A673 (cell line): ENCODE measurements around the gene JAKMIP1. TPM values are rescaled to one million over a fixed set of nuclear protein-coding genes. Genes with fewer than 3 reads are reported as not detected.

ENCODE experiments used
- Bru-seq: library from RNA; stranded (reverse); fragments of 400-500 nt; gene quantifications from one replicate; lab custom pipeline; 2021; lab: Mats Ljungman, UMichigan
- BruChase-seq, 2 experiments: library from RNA; stranded (reverse); fragments of 400-500 nt; gene quantifications; one replicate each; lab custom pipeline; 2021; lab: Mats Ljungman, UMichigan
- BruUV-seq: library from RNA; stranded (reverse); fragments of 400-500 nt; replicated peaks from 2 replicates; lab custom pipeline; 2021; lab: Mats Ljungman, UMichigan
- CTCF ChIA-PET: fragments of 300-600 bp; sonication (Branson Sonifier 250); formaldehyde crosslinking; loops from one replicate; lab custom pipeline; 2022; ENCODE audit warnings: antibody characterized with exemption; lab: Charles Lee
- POLR2A ChIA-PET: fragments of 300-600 bp; sonication (Branson Sonifier 250); formaldehyde crosslinking; loops from one replicate; lab custom pipeline; 2022; ENCODE audit warnings: antibody characterized with exemption; ENCODE audit not compliant: low non-redundant PET; lab: Charles Lee
- DNase-seq: peaks from one replicate; pipeline ENCODE4 v3.0.0-alpha.2; 2015; ENCODE audit warnings: low spot score
- H3K27ac ChIP-seq: fragments of 200-600 bp; sonication (generic); 2 replicates; pipeline ENCODE4 v1.5.1; 2016; ENCODE audit warnings: mixed run types, low read depth, mild to moderate bottlenecking, mixed read lengths, antibody characterized with exemption, low read length; ENCODE audit not compliant: poor library complexity, severe bottlenecking
- H3K27me3 ChIP-seq: fragments of 200-600 bp; sonication (generic); replicated peaks from 2 replicates; pipeline ENCODE4 v1.6.1; 2017; ENCODE audit warnings: mixed run types, low read depth, mild to moderate bottlenecking, mixed read lengths, antibody characterized with exemption, low read length; ENCODE audit not compliant: insufficient read depth, poor library complexity
- H3K36me3 ChIP-seq: fragments of 200-600 bp; sonication (generic); 2 replicates; pipeline ENCODE4 v1.6.1; 2016; ENCODE audit warnings: mixed run types, mild to moderate bottlenecking, mixed read lengths, antibody characterized with exemption, low read length; ENCODE audit not compliant: insufficient read depth, poor library complexity, severe bottlenecking
- H3K4me1 ChIP-seq: fragments of 200-600 bp; sonication (generic); 2 replicates; pipeline ENCODE4 v1.6.1; 2017; ENCODE audit warnings: mixed run types, mild to moderate bottlenecking, mixed read lengths, antibody characterized with exemption, low read length; ENCODE audit not compliant: insufficient read depth, poor library complexity, severe bottlenecking
- H3K4me3 ChIP-seq: fragments of 200-600 bp; sonication (generic); 2 replicates; pipeline ENCODE4 v1.5.1; 2016; ENCODE audit warnings: low read depth, mixed run types, mild to moderate bottlenecking, mixed read lengths, low read length; ENCODE audit not compliant: poor library complexity, severe bottlenecking
- H3K9me3 ChIP-seq: fragments of 200-600 bp; sonication (generic); 2 replicates; pipeline ENCODE4 v1.6.1; 2016; ENCODE audit warnings: mixed run types, low read depth, mild to moderate bottlenecking, mixed read lengths, antibody characterized with exemption, low read length; ENCODE audit not compliant: poor library complexity, severe bottlenecking
- EZH2 ChIP-seq: fragments of 200-600 bp; sonication (generic); IDR thresholded peaks from 2 replicates; pipeline ENCODE4 v1.6.1; 2017; ENCODE audit warnings: borderline replicate concordance, low read depth, mild to moderate bottlenecking, mixed read lengths, antibody characterized with exemption, low read length; ENCODE audit not compliant: poor library complexity, severe bottlenecking
- intact Hi-C: fragments of 100-400 bp; cut with micrococcal nuclease; formaldehyde crosslinking; loops from one replicate; pipeline ENCODE4 v1.10.0; 2022; ENCODE audit not compliant: unreplicated experiment
- long read RNA-seq: library from polyadenylated mRNA; stranded (forward); transcript quantifications from one replicate; pipeline ENCODE4 v2.0.0, GENCODE V29; 2022
- total RNA-seq: library from RNA; stranded (reverse); gene quantifications from 2 replicates; pipeline ENCODE4 v1.2.3, GENCODE V29; 2021
- TF ChIP-seq, protein P1 (sequence below): fragments of 300-800, 200-600 bp; sonication (generic); conservative IDR thresholded peaks from 2 replicates; pipeline ENCODE4 v1.5.1; 2017; ENCODE audit warnings: low read depth, mild to moderate bottlenecking, antibody characterized with exemption, low read length, moderate library complexity, mixed read lengths

Gene JAKMIP1
- total RNA-seq (not detected in 2 replicates), Bru-seq, nascent RNA (not detected), BruChase-seq, experiment 1, labeled RNA remaining after a 2-hour chase (not detected), BruChase-seq, experiment 2, labeled RNA remaining after a 6-hour chase (not detected)
- long read RNA-seq = 0 reads

DNA sequence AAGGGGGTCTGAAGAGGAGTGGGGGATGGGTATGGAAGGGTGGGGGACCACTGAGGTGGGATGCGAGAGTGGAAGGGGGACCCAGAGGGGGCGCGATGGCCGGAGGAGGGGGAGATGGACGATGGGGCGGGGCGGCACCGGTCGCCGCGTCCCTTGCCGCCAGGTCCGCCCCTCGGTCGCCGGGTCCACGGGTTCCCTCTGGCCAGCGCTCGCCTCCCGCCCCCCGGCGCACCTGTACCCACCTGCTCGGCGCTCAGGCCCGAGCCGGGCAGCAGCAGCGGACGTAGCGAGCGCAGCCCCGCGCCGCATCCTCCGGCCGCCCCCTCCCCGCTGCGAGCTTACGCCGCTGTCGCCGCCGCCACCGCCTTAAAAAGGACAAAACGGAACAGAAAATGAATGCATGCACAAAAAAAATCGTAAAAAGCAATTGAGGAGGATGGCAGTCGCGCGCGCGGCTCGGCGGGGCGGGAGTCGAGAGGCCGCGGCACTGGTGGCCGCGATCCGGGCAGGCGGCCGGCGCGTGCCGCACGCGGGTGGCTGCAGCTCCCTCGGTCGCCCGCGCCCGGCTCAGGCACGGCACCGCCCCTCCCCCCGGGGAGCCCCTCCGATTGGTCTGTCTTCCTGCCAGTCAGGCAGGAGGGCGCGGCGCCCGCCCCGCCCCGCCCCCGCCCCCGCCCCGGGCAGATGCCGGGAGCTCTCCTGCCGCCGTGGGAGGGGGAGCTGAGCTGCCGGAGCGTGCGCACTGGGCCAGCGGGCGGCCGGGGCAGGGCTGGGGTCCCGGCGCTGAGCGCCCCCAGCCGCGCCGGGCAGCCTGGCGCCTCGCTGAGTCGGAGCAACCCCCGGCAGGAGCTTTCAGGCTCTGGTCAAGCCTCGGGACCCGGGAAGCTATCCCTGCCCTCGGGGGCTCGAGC, at the start of gene JAKMIP1:
Gene JAKMIP1 (minus strand): TSS at position 539 of the 911 bp plus-strand sequence. CDS start 87,699 bp downstream, outside the sequence.
- H3K4me3 ChIP-seq = peak within 1 kb of the TSS; percentile 46
- POLR2A ChIA-PET = no interaction called here

DNA sequence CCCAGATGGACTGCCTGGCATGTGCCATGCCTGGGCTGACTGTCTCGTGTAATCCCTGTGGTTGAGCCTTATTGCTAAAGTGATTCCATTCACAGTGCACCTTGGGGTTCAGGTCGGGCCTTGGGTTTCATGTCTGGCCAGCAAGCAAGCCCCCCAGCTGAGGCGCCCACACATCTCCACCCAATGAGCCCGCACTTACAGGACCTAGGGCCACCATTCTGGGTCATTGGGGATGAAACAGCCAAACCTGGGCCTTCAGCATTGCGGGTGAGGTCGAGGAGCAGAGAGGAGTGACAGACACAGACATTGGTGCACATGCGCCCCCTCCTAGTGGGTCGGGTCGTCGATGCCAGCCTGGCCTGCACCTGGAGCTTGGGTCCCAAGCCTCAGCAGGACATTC, 48.0 kb upstream of the JAKMIP1 start:
- no TSS peak for BruUV-seq
- no peaks in the 10 kb centered on the region for H3K4me1 ChIP-seq
- no peak overlapping the region for H3K4me3 ChIP-seq
- H3K9me3 ChIP-seq = no peaks in the 10 kb centered on the region
- TF ChIP-seq, protein P1, sequence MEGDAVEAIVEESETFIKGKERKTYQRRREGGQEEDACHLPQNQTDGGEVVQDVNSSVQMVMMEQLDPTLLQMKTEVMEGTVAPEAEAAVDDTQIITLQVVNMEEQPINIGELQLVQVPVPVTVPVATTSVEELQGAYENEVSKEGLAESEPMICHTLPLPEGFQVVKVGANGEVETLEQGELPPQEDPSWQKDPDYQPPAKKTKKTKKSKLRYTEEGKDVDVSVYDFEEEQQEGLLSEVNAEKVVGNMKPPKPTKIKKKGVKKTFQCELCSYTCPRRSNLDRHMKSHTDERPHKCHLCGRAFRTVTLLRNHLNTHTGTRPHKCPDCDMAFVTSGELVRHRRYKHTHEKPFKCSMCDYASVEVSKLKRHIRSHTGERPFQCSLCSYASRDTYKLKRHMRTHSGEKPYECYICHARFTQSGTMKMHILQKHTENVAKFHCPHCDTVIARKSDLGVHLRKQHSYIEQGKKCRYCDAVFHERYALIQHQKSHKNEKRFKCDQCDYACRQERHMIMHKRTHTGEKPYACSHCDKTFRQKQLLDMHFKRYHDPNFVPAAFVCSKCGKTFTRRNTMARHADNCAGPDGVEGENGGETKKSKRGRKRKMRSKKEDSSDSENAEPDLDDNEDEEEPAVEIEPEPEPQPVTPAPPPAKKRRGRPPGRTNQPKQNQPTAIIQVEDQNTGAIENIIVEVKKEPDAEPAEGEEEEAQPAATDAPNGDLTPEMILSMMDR = no peak
- no peak for DNase-seq
- ChIA-PET CTCF (no interaction called here), POLR2A (no interaction called here)
- H3K27ac ChIP-seq = no peak overlapping the region
- intact Hi-C loops = no loop called here
- no peaks in the 10 kb centered on the region for H3K36me3 ChIP-seq
- H3K27me3 ChIP-seq = peaks cover 61% of the 10 kb centered on the region

More for the DNA sequence above, at the start of gene JAKMIP1:
- CTCF ChIA-PET = interaction anchor here (0.6 to 0.9 kb wide), 2 partner anchors 51 to 256 kb away, joined by 4 read pairs; no protein-coding TSS in a partner anchor
- Histone ChIP-seq H3K36me3 (no peaks in the 10 kb centered on the region), H3K27ac (no peak within 1 kb of the TSS), H3K27me3 (peaks cover 60% of the 10 kb centered on the region), H3K4me1 (no peaks in the 10 kb centered on the region), H3K9me3 (no peaks in the 10 kb centered on the region)
- DNase-seq = peak; percentile 83
- intact Hi-C loops = no loop called here
- TF ChIP-seq, protein P1 = no peak
- TF ChIP-seq EZH2 = no peak
- no TSS peak for BruUV-seq

DNA sequence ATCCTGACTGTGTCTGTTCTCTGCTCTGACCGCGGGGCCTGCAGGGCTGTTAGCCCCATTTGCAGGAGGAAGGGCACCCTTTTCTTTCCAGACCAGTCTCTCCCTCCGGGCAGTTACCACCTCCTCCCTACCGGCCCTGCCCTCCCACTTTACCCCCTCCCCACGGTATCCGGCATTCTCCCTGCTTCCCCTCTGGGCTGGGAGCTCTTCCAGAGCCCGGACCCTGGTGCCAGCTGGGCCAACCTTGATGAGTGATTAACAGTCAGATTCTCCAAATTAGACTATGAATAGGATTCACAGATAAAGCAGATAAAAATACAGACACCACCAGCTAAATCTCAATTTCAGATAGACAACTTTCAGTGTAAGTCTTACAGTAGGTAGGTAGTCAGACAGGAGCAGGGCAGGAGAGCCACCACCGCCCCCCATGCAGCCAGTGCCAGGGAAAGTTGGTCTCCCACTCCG, 45.9 kb upstream of the JAKMIP1 start:
- no peak for DNase-seq
- TF ChIP-seq EZH2 = no peak
- TF ChIP-seq, protein P1 = no peak
- Histone ChIP-seq H3K27ac (no peak overlapping the region), H3K4me1 (no peaks in the 10 kb centered on the region), H3K4me3 (no peak overlapping the region), H3K27me3 (peaks cover 61% of the 10 kb centered on the region), H3K9me3 (no peaks in the 10 kb centered on the region), H3K36me3 (no peaks in the 10 kb centered on the region)
- no TSS peak for BruUV-seq
- intact Hi-C loops = no loop called here
- ChIA-PET POLR2A (no interaction called here), CTCF (no interaction called here)
